EH (cell line): ENCODE measurements around the gene GNG14.
A peak's percentile ranks its signal among the peaks of the same experiment; 100 is the strongest.
"Not testable (repeated sequence)": the region's sequence is repeated elsewhere in the genome, so short reads cannot be mapped to it uniquely, and the experiment has no call there.

ENCODE experiments used
- DNase-seq: peaks from one replicate; pipeline ENCODE4 v3.0.0-alpha.2; 2015; ENCODE audit warnings: low read depth

Gene GNG14

GRCh38 chr19:12687496-12688196, at the start of gene GNG14:
Gene GNG14 (plus strand): TSS chr19:12687998. CDS start chr19:12688049, 51 bp downstream.
- no peak for DNase-seq

- DNase-seq: no peak
Measured at GRCh38 chr19:12638611-12639182, 49.1 kb upstream of the GNG14 start.

- DNase-seq: peak; percentile 82
Measured at GRCh38 chr19:12639901-12640613, 47.7 kb upstream of the GNG14 start.

- DNase-seq: no peak
Measured at GRCh38 chr19:12641456-12641855, 46.3 kb upstream of the GNG14 start.

GRCh38 chr19:12642506-12642905, 45.3 kb upstream of the GNG14 start:
- no peak for DNase-seq

GRCh38 chr19:12643716-12644115, 44.1 kb upstream of the GNG14 start:
- DNase-seq: not testable (repeated sequence)

GRCh38 chr19:12646551-12646950, 41.2 kb upstream of the GNG14 start:
- DNase-seq: no peak

GRCh38 chr19:12647047-12647446, 40.8 kb upstream of the GNG14 start:
- DNase-seq: no peak

GRCh38 chr19:12647490-12648071, 40.2 kb upstream of the GNG14 start:
- peak; percentile 44 for DNase-seq

- DNase-seq: no peak
Measured at GRCh38 chr19:12648088-12648487, 39.7 kb upstream of the GNG14 start.

GRCh38 chr19:12649941-12650340, 37.9 kb upstream of the GNG14 start:
- no peak for DNase-seq

GRCh38 chr19:12652219-12652618, 35.6 kb upstream of the GNG14 start:
- no peak for DNase-seq

GRCh38 chr19:12655546-12655945, 32.3 kb upstream of the GNG14 start:
- no peak for DNase-seq

GRCh38 chr19:12656899-12657571, 30.8 kb upstream of the GNG14 start:
- no peak for DNase-seq

GRCh38 chr19:12657966-12658365, 29.8 kb upstream of the GNG14 start:
- no peak for DNase-seq

- DNase-seq: no peak
Measured at GRCh38 chr19:12660980-12661379, 26.8 kb upstream of the GNG14 start.

GRCh38 chr19:12664406-12665280, 23.2 kb upstream of the GNG14 start:
- peak; percentile 26 for DNase-seq

- no peak for DNase-seq
Measured at GRCh38 chr19:12665281-12665573, 22.6 kb upstream of the GNG14 start.

GRCh38 chr19:12665671-12666264, 22.0 kb upstream of the GNG14 start:
- no peak for DNase-seq

GRCh38 chr19:12666265-12667048, 21.3 kb upstream of the GNG14 start, which contains the start of the genes MAN2B1 and WDR83:
Gene MAN2B1 (minus strand): TSS chr19:12666742. CDS start chr19:12666701, 41 bp downstream.
Gene WDR83 (plus strand): TSS chr19:12666807. CDS start chr19:12669791, 2,984 bp downstream.
- DNase-seq: peak; percentile 75
